Activated CD8-positive, alpha-beta memory T cell treated with anti-CD3 and anti-CD28 coated beads, Interleukin-2, amount 10 ng/mL, durations not matched to agents 7 days and 5 days (primary cell): ENCODE data around the gene PDE3B. TPM values are rescaled to one million over a fixed set of nuclear protein-coding genes. Genes with fewer than 3 reads are reported as not detected.
"Not testable (repeated sequence)": the region's sequence is repeated elsewhere in the genome, so short reads cannot be mapped to it uniquely, and the experiment has no call there.

Experiments used
- ATAC-seq: fragments of 150-1000 bp; cut with Tn5 transposase; one replicate; pipeline ENCODE4 v1.10.0; 2021; ENCODE audit warnings: moderate library complexity
- CTCF ChIA-PET: fragments of 350-600 bp; sonication (Branson Sonifier 250); formaldehyde crosslinking; loops from one replicate; lab custom pipeline; 2021; ENCODE audit warnings: antibody characterized with exemption; lab: Charles Lee
- DNase-seq: peaks from one replicate; pipeline ENCODE4 v3.0.0-alpha.2; 2020
- H3K27ac Mint-ChIP-seq: one replicate; pipeline ENCODE4 v1.8.0; 2021; ENCODE audit warnings: mild to moderate bottlenecking, mixed read lengths
- H3K27me3 Mint-ChIP-seq: one replicate; pipeline ENCODE4 v1.8.0; 2021; ENCODE audit warnings: mixed read lengths
- H3K36me3 Mint-ChIP-seq: one replicate; pipeline ENCODE4 v1.8.0; 2021; ENCODE audit warnings: mild to moderate bottlenecking, mixed read lengths
- H3K4me1 Mint-ChIP-seq: one replicate; pipeline ENCODE4 v1.8.0; 2021; ENCODE audit warnings: mixed read lengths
- H3K4me3 Mint-ChIP-seq: one replicate; pipeline ENCODE4 v1.8.0; 2021; ENCODE audit warnings: mild to moderate bottlenecking, moderate library complexity, mixed read lengths
- H3K9me3 Mint-ChIP-seq: one replicate; pipeline ENCODE4 v1.8.0; 2022; ENCODE audit warnings: low read depth, mixed read lengths
- total RNA-seq, 2 experiments: library from RNA; stranded (reverse); gene quantifications; one replicate each; pipeline ENCODE4 v1.2.3, GENCODE V29; 2021

PDE3B gene
- total RNA-seq, 2 experiments from 2014 or later: 81.3 to 92.2 TPM

DNA sequence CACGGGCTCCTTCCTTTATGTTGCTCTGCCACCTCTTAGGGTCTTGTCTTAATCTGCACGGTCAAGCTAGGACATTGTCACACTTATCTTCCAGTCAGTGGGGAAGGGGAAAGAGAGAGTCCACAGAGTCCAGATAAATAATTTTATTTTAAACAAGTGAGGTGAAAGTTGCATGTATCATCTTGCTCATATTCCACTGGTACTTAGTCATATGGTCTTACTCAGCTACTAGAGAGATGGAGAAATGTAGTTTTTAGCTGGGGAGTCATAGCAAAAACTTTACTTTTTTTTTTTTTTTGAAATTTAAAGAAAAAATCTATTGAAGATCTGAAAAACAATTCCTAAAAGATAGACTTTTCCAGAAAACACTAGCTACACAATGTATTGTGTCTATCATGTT lies 29.0 kb downstream of the PDE3B start:
- H3K4me3 Mint-ChIP-seq: no peak overlapping the region
- peaks cover 5% of the 10 kb centered on the region for H3K9me3 Mint-ChIP-seq
- CTCF ChIA-PET: interaction anchor here (0.7 to 0.9 kb wide), 2 partner anchors 28 to 58 kb away, joined by 3 read pairs; no protein-coding TSS in a partner anchor
- no peak for DNase-seq
- no peak overlapping the region for H3K27ac Mint-ChIP-seq
- peaks cover 75% of the 10 kb centered on the region for H3K36me3 Mint-ChIP-seq
- peaks cover 24% of the 10 kb centered on the region for H3K4me1 Mint-ChIP-seq
- no peaks in the 10 kb centered on the region for H3K27me3 Mint-ChIP-seq
- ATAC-seq: no peak

GRCh38 chr11:14673421-14673820 lies 29.8 kb downstream of the PDE3B start:
- peaks cover 78% of the 10 kb centered on the region for H3K36me3 Mint-ChIP-seq

GRCh38 chr11:14673824-14674405 lies 30.3 kb downstream of the PDE3B start:
- Mint-ChIP-seq H3K36me3 (peaks cover 77% of the 10 kb centered on the region), H3K27ac (peak overlapping the region; percentile 37), H3K4me1 (peaks cover 25% of the 10 kb centered on the region), H3K9me3 (peaks cover 8% of the 10 kb centered on the region), H3K4me3 (no peak overlapping the region), H3K27me3 (no peaks in the 10 kb centered on the region)
- no peak for ATAC-seq
- DNase-seq: no peak
- CTCF ChIA-PET: no interaction called here

More at GRCh38 chr11:14673421-14673820, 29.8 kb downstream of the PDE3B start:
- H3K4me1 Mint-ChIP-seq: peaks cover 25% of the 10 kb centered on the region
- H3K27ac Mint-ChIP-seq: no peak overlapping the region
- ATAC-seq (no peak), DNase-seq (no peak)
- peaks cover 7% of the 10 kb centered on the region for H3K9me3 Mint-ChIP-seq
- no peaks in the 10 kb centered on the region for H3K27me3 Mint-ChIP-seq
- H3K4me3 Mint-ChIP-seq: no peak overlapping the region
- CTCF ChIA-PET: interaction anchor here (0.7 kb wide), 1 partner anchor 58 kb away, joined by 3 read pairs; no protein-coding TSS in a partner anchor

DNA sequence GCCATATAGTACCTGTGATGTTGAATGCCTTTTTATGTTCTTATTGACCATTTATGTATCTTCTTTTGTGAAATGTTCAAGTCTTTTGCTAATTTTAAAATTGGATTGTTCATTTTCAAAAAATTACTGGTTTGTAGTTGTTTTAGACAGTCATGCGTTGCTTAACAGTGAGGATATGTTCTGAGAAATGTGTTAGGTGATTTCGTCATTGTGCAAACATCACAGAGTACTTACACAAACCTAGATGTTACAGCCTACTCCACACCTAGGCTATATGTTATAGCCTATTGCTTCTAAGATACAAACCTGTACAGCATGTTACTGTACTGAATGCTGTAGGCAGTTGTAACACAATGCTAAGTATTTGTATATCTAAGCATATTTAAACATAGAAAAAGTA lies 32.5 kb downstream of the PDE3B start:
- peaks cover 13% of the 10 kb centered on the region for H3K9me3 Mint-ChIP-seq
- H3K4me3 Mint-ChIP-seq: no peak overlapping the region
- no peaks in the 10 kb centered on the region for H3K27me3 Mint-ChIP-seq
- CTCF ChIA-PET: no interaction called here
- DNase-seq: no peak
- no peak for ATAC-seq
- H3K4me1 Mint-ChIP-seq: peaks cover 23% of the 10 kb centered on the region
- peaks cover 80% of the 10 kb centered on the region for H3K36me3 Mint-ChIP-seq
- no peak overlapping the region for H3K27ac Mint-ChIP-seq

DNA sequence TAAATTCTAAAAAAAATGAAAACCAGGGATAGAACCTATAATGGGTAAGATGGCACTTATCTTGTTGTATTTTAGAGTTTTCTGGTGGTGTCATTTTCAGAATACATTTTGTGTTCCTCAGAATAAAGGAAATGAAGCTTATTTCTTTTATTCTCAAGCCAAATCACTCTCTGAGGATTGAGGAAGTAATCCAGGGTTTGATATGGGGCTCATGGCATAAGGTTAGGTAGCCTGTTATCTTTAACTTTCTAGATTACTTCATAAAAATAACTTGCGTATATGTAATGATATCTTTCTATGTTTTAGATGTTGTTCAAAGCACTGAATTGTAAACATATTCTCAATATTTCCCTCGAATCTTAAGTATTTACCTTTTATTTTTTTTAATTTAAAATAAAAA lies 33.5 kb downstream of the PDE3B start:
- peaks cover 13% of the 10 kb centered on the region for H3K9me3 Mint-ChIP-seq
- CTCF ChIA-PET: no interaction called here
- peaks cover 82% of the 10 kb centered on the region for H3K36me3 Mint-ChIP-seq
- H3K27ac Mint-ChIP-seq: no peak overlapping the region
- H3K27me3 Mint-ChIP-seq: no peaks in the 10 kb centered on the region
- H3K4me3 Mint-ChIP-seq: no peak overlapping the region
- peaks cover 24% of the 10 kb centered on the region for H3K4me1 Mint-ChIP-seq
- no peak for DNase-seq
- no peak for ATAC-seq

DNA sequence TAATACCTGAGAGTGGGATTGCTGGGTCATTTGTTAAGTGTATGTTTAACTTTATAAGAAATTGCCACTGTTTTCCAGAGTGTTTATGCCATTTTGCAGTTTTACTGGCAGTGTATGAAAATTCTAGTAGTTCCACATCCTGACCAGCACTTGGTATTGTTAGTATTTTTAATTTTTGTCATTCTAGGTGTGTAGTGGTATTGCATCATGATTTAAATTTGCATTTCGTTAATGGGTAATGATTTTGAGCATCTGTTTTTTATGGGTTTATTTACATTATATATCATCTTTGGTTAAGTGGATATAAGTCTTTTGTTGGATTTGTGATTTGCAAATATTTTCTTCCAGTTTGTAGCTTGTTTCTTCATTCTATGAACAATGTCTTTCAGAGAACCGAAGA lies 34.7 kb downstream of the PDE3B start:
- no peak overlapping the region for H3K4me3 Mint-ChIP-seq
- H3K36me3 Mint-ChIP-seq: peaks cover 73% of the 10 kb centered on the region
- CTCF ChIA-PET: no interaction called here
- H3K27me3 Mint-ChIP-seq: no peaks in the 10 kb centered on the region
- ATAC-seq: no peak
- H3K9me3 Mint-ChIP-seq: peaks cover 11% of the 10 kb centered on the region
- peaks cover 24% of the 10 kb centered on the region for H3K4me1 Mint-ChIP-seq
- no peak for DNase-seq
- H3K27ac Mint-ChIP-seq: no peak overlapping the region

- Mint-ChIP-seq H3K27me3 (no peaks in the 10 kb centered on the region), H3K27ac (no peak overlapping the region), H3K36me3 (peaks cover 72% of the 10 kb centered on the region), H3K4me1 (peaks cover 32% of the 10 kb centered on the region), H3K9me3 (peaks cover 9% of the 10 kb centered on the region), H3K4me3 (no peak overlapping the region)
- no peak for DNase-seq
- CTCF ChIA-PET: no interaction called here
- ATAC-seq: no peak
Measured at GRCh38 chr11:14679662-14680061, 36.1 kb downstream of the PDE3B start.

GRCh38 chr11:14684234-14684915 lies 40.8 kb downstream of the PDE3B start:
- H3K27ac Mint-ChIP-seq, H3K9me3 Mint-ChIP-seq, H3K4me3 Mint-ChIP-seq, ATAC-seq, H3K27me3 Mint-ChIP-seq, DNase-seq, CTCF ChIA-PET: not testable (repeated sequence)
- peaks cover 29% of the 10 kb centered on the region for H3K4me1 Mint-ChIP-seq
- peaks cover 60% of the 10 kb centered on the region for H3K36me3 Mint-ChIP-seq

DNA sequence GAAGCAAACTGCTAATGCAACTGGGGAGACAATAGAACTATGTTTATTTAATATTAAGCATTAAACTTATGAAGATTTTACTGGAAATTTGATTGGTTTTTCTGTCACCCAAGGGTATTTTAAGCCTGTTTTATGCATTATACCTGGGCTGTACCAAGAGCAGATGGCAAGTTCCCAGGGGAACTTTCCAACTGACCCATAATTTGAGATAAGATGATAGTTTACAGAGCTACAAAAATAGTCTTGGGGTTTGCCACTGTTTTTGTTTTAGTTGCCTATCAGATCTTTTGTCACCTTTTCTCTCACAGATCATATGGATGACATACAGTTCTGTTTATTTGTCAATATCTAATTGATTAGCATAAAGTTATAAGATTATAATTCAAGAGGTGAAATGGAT lies 43.9 kb downstream of the PDE3B start:
- H3K9me3 Mint-ChIP-seq: peaks cover 14% of the 10 kb centered on the region
- ATAC-seq (no peak), DNase-seq (no peak)
- H3K27ac Mint-ChIP-seq: no peak overlapping the region
- no peak overlapping the region for H3K4me3 Mint-ChIP-seq
- H3K36me3 Mint-ChIP-seq: peaks cover 53% of the 10 kb centered on the region
- H3K27me3 Mint-ChIP-seq: no peaks in the 10 kb centered on the region
- CTCF ChIA-PET: interaction anchor here (1.2 kb wide), 1 partner anchor 171 kb away, joined by 3 read pairs; no protein-coding TSS in a partner anchor
- H3K4me1 Mint-ChIP-seq: peaks cover 24% of the 10 kb centered on the region

DNA sequence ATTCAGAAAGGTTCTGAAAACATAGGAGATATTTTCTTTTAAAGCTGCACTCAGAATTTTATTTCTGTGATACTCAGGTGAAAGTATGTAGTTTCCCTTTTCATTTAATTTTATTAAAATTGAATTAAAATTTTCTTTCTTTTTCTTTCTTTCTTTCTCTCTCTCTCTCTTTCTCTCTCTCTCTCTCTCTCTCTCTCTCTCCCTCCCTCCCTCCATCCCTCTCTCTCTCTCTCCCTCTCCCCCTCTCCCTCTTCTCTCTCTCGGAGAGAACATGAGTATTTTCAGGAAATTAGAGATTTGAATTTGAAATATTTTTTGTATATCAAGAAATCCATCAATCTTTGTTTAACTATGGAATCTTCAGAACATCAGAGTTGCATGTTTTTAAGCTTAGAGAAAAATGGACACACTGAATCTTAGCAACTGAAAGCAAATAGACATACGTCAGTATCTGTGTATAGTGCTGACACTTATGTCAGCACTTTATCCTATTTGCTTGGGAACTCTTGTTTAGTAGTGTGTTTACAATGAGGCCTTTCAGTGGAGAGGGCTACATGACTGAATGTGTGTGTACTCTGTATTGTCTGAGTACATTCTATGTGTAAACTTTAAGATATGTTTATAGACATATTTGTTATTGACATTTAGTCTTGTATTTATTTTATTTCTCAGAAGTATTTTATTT lies 44.5 kb downstream of the PDE3B start:
- CTCF ChIA-PET: interaction anchor here (1.2 kb wide), 1 partner anchor 172 kb away, joined by 3 read pairs; no protein-coding TSS in a partner anchor
- no peak overlapping the region for H3K4me3 Mint-ChIP-seq
- H3K27me3 Mint-ChIP-seq: no peaks in the 10 kb centered on the region
- no peak overlapping the region for H3K27ac Mint-ChIP-seq
- ATAC-seq (no peak), DNase-seq (no peak)
- H3K9me3 Mint-ChIP-seq: peaks cover 14% of the 10 kb centered on the region
- H3K4me1 Mint-ChIP-seq: peaks cover 24% of the 10 kb centered on the region
- H3K36me3 Mint-ChIP-seq: peaks cover 59% of the 10 kb centered on the region

GRCh38 chr11:14695656-14696055 lies 52.1 kb downstream of the PDE3B start:
- DNase-seq, H3K27me3 Mint-ChIP-seq, CTCF ChIA-PET, H3K4me3 Mint-ChIP-seq, H3K27ac Mint-ChIP-seq, ATAC-seq: not testable (repeated sequence)
- Mint-ChIP-seq H3K9me3 (peaks cover 18% of the 10 kb centered on the region), H3K36me3 (peaks cover 70% of the 10 kb centered on the region), H3K4me1 (peaks cover 25% of the 10 kb centered on the region)

DNA sequence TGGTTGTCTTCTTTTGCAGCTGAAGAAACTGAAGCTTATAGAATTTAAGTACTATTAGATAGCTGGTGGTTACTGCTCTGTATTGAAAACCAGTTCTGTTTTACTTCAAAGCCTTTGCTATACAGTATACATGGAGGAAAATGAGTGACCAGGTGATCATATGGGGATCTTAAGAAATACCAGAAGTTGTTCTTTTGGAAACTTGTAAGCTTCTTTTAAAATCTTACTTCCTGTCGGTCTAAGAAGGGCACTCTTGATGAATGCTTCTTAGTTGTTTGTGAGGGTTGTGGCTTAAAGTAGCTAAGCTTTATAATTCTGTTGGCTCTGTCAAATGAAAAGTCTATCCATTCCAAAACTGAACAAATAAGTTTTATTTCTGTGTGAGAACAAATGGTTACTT lies 55.2 kb downstream of the PDE3B start:
- peak overlapping the region; percentile 61 for H3K27ac Mint-ChIP-seq
- no peaks in the 10 kb centered on the region for H3K27me3 Mint-ChIP-seq
- CTCF ChIA-PET: no interaction called here
- H3K36me3 Mint-ChIP-seq: peaks cover 74% of the 10 kb centered on the region
- peaks cover 22% of the 10 kb centered on the region for H3K9me3 Mint-ChIP-seq
- H3K4me3 Mint-ChIP-seq: no peak overlapping the region
- H3K4me1 Mint-ChIP-seq: peaks cover 25% of the 10 kb centered on the region
- ATAC-seq (peak; percentile 45), DNase-seq (no peak)

DNA sequence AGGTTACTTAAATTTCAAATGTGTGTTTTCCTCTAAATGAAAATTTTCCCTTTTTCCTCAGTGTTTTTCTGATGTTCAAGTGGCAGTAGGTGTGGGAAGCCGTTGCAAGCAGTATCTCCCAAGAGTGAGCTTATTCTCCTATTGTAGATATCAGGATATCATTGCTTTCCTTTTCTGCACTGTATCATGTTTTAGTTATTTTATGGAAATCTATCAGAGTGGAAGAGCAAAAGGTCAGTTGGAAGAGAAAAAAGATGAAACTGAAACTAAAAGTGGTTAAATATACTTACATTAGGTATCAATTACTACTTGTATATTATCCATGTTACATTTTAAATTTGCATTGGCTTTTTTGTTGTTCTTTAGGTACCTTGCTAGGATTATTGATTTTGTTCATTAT lies 57.0 kb downstream of the PDE3B start:
- Mint-ChIP-seq H3K4me3 (peak overlapping the region; percentile 29), H3K9me3 (peaks cover 29% of the 10 kb centered on the region), H3K27ac (peak overlapping the region; percentile 8), H3K27me3 (no peaks in the 10 kb centered on the region), H3K4me1 (peaks cover 25% of the 10 kb centered on the region), H3K36me3 (peaks cover 72% of the 10 kb centered on the region)
- no peak for DNase-seq
- no peak for ATAC-seq
- CTCF ChIA-PET: interaction anchor here (1.2 kb wide), 1 partner anchor 55 kb away, joined by 3 read pairs; no protein-coding TSS in a partner anchor
